ENCODE results near the gene SIGLECL1.
"Not testable (repeated sequence)": the region's sequence is repeated elsewhere in the genome, so short reads cannot be mapped to it uniquely, and the experiment has no call there.

The SIGLECL1 gene

DNA sequence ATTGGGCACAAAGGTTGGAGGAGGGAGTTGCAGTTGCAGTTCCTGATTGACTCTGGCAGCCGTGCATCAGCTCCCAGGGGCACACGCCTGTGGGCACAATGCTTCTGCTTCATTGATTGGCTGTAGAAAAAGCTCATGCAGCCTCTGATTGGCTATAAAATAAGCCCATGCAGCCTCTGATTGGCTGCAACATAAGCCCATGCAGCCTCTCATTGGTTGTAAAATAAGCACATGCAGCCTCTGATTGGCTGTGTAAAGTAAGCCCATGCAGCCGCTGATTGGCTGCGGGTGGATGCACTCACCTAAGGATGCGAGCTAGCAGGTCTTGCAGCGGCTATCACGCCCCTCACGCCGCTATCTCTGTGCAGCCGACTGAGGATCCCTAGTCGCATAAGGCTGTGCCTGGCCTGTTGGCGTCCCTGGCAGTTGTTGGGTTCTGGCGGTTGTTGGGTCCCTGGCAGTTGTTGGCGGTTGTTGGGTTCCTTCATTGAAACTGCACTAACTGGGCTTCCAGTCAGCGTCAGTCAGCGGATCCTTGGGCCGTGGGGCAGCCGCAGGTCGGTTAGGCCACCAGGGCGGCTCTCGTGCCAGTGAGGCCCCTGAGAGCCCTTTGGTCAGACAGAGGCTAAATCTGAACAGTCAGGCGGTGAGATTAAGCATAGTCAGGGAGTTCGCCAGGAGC is at the start of gene SIGLECL1:
SIGLECL1 (plus strand) TSS at position 295 of the 682 bp plus-strand sequence. CDS start 12,993 bp downstream, outside the sequence.
- H3K27me3 ChIP-seq (ENCODE audit: control insufficient read depth in 1 of 2, insufficient read depth in 2 of 2, low read length in 2 of 2) = peaks cover 0 to 6% of the 10 kb centered on the region in 2 donors
- no peaks in the 10 kb centered on the region for H3K36me3 ChIP-seq (ENCODE audit: control insufficient read depth in 2 of 2, insufficient read depth in 2 of 2, low read length in 2 of 2)
- no peaks in the 10 kb centered on the region for H3K9me3 ChIP-seq (ENCODE audit: control insufficient read depth in 2 of 2, low read length in 2 of 2)
- no peak within 1 kb of the TSS for H3K4me3 ChIP-seq (ENCODE audit: low read length in 2 of 2)
- H3K4me1 ChIP-seq (ENCODE audit: control insufficient read depth, insufficient read depth, low read length) = no peaks in the 10 kb centered on the region
- H3K9ac ChIP-seq (ENCODE audit: low read length in 2 of 2) = no peak within 1 kb of the TSS
- H3K27ac ChIP-seq (ENCODE audit: low read length) = no peak within 1 kb of the TSS

DNA sequence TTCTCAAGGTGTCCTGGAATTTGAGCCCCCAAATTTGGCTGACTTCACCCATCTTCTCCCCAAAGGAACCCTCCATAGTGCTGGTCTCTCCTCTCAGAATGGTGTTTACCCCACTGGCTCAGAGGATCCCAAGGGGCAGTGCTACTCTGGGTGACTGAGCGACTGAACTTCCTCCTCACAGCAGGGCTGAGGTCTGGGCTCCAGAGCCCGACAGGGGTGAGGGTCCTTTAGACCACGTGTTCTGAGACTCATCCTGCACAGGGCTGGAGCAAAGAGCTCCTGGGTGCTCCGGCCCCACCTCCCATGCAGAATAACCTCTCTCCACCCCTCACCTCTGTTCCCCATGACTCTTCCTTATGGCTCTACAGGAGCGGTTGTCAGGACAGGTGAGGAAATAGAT is 49.2 kb upstream of the SIGLECL1 start:
- H3K36me3 ChIP-seq (ENCODE audit: control insufficient read depth in 2 of 2, insufficient read depth in 2 of 2, low read length in 2 of 2) = no peaks in the 10 kb centered on the region
- H3K9ac ChIP-seq (ENCODE audit: low read length in 2 of 2) = no peak overlapping the region

DNA sequence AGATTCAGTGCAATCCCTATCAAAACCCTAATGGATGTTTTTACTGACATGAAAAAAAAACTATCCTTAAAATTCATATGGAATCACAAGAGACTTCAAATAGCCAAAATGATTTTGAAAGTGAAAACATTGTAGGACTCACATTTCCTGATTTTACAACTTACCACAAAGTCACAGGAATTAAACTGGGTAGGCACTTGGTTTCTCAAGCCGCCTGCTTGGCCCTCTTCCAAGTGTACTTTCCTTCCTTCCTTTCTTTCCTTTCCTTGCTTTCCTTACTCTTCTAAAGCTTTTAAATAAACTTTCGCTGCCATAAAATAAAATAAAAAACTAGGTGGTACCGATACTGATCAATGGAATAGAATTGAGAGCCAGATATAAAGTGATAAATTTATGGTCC is 47.0 kb upstream of the SIGLECL1 start:
- H3K36me3 ChIP-seq (ENCODE audit: control insufficient read depth in 2 of 2, insufficient read depth in 2 of 2, low read length in 2 of 2) = no peaks in the 10 kb centered on the region
- no peak overlapping the region for H3K27ac ChIP-seq (ENCODE audit: low read length)
- peaks cover 2 to 7% of the 10 kb centered on the region in 2 donors for H3K27me3 ChIP-seq (ENCODE audit: control insufficient read depth in 1 of 2, insufficient read depth in 2 of 2, low read length in 2 of 2)
- H3K9me3 ChIP-seq (ENCODE audit: control insufficient read depth in 2 of 2, low read length in 2 of 2) = no peaks in the 10 kb centered on the region
- H3K4me1 ChIP-seq (ENCODE audit: control insufficient read depth, insufficient read depth, low read length) = no peaks in the 10 kb centered on the region
- no peak overlapping the region for H3K9ac ChIP-seq (ENCODE audit: low read length in 2 of 2)
- no peak overlapping the region for H3K4me3 ChIP-seq (ENCODE audit: low read length in 2 of 2)

More for the DNA sequence above, 49.2 kb upstream of the SIGLECL1 start:
- no peak overlapping the region for H3K27ac ChIP-seq (ENCODE audit: low read length)
- no peaks in the 10 kb centered on the region for H3K9me3 ChIP-seq (ENCODE audit: control insufficient read depth in 2 of 2, low read length in 2 of 2)
- no peaks in the 10 kb centered on the region for H3K4me1 ChIP-seq (ENCODE audit: control insufficient read depth, insufficient read depth, low read length)
- no peak overlapping the region for H3K4me3 ChIP-seq (ENCODE audit: low read length in 2 of 2)
- peaks cover 2 to 7% of the 10 kb centered on the region in 2 donors for H3K27me3 ChIP-seq (ENCODE audit: control insufficient read depth in 1 of 2, insufficient read depth in 2 of 2, low read length in 2 of 2)

DNA sequence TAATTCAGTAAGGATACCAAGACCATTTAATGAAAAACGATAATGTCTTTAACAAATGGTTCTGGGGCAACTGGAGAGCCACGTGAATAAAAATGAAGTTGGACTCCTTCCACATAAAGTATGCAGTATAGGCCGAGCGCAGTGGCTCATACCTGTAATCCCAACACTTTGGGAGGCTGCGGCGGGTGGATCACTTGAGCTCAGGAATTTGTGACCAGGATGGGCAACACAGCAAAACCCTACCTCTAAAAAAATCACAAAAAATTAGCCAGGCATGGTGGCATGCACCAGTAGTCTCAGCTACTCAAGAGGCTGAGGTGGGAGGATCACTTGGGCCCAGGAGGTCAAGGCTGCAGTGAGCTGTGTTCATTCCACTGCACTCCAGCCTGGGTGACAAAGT is 46.6 kb upstream of the SIGLECL1 start:
- no peak overlapping the region for H3K4me3 ChIP-seq (ENCODE audit: low read length in 2 of 2)
- H3K9me3 ChIP-seq (ENCODE audit: control insufficient read depth in 2 of 2, low read length in 2 of 2) = no peaks in the 10 kb centered on the region
- peaks cover 2 to 7% of the 10 kb centered on the region in 2 donors for H3K27me3 ChIP-seq (ENCODE audit: control insufficient read depth in 1 of 2, insufficient read depth in 2 of 2, low read length in 2 of 2)
- no peak overlapping the region for H3K9ac ChIP-seq (ENCODE audit: low read length in 2 of 2)
- no peaks in the 10 kb centered on the region for H3K36me3 ChIP-seq (ENCODE audit: control insufficient read depth in 2 of 2, insufficient read depth in 2 of 2, low read length in 2 of 2)
- no peak overlapping the region for H3K27ac ChIP-seq (ENCODE audit: low read length)
- H3K4me1 ChIP-seq (ENCODE audit: control insufficient read depth, insufficient read depth, low read length) = no peaks in the 10 kb centered on the region

DNA sequence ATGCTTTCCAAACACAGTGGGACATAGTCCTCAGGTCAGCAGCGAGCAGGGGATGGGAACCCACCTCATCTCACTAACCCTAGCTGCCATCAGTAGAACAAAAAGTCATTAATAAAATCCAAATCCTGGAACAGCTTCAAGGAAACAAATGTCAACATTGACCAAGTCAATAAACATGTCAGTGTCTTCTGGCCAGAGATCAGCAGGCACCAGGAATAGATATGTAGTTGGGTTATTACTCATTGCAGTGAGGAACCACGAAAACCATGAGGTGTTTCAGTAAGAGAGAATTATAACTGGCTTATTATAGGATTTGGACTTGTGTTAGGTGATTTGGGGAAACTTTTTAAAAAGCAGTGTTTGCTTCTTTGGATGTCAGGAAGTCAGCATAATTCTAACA is 43.1 kb upstream of the SIGLECL1 start:
- no peaks in the 10 kb centered on the region for H3K9me3 ChIP-seq (ENCODE audit: control insufficient read depth in 2 of 2, low read length in 2 of 2)
- H3K36me3 ChIP-seq (ENCODE audit: control insufficient read depth in 2 of 2, insufficient read depth in 2 of 2, low read length in 2 of 2) = no peaks in the 10 kb centered on the region
- no peaks in the 10 kb centered on the region for H3K27me3 ChIP-seq (ENCODE audit: control insufficient read depth in 1 of 2, insufficient read depth in 2 of 2, low read length in 2 of 2)
- no peak overlapping the region for H3K27ac ChIP-seq (ENCODE audit: low read length)
- H3K9ac ChIP-seq (ENCODE audit: low read length in 2 of 2) = no peak overlapping the region
- H3K4me1 ChIP-seq (ENCODE audit: control insufficient read depth, insufficient read depth, low read length) = peaks cover 2% of the 10 kb centered on the region
- no peak overlapping the region for H3K4me3 ChIP-seq (ENCODE audit: low read length in 2 of 2)

DNA sequence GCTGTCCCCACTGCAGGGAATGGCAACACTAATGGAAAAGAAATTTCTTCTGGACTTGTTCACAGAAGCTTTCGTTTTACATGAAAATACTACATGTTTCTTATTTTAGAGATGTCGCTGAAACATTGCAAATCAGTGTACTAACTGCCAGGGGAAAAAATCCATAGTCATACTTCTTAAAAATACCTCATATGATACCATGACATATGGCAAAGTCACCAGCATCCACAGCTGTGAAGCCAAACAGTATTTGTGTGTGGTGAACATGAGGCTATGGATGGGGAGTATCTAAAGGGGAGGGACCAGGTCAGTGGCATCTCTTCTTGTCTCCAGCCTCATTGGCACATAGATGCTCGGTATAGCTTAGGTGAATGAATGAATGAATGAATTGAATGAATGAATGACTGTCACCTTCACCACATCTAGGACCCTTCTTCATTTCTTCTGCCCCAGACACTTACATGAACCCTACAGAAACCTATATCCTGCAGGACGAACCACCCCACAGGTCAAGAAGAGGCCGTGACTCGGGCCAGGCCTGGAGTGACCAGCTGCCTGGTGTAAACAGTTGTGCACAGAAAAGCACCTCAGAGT is 40.6 kb upstream of the SIGLECL1 start:
- Histone ChIP-seq H3K9me3 (ENCODE audit: control insufficient read depth in 2 of 2, low read length in 2 of 2) (peaks cover under 1 to 3% of the 10 kb centered on the region in 2 donors), H3K9ac (ENCODE audit: low read length in 2 of 2) (no peak overlapping the region), H3K36me3 (ENCODE audit: control insufficient read depth in 2 of 2, insufficient read depth in 2 of 2, low read length in 2 of 2) (no peaks in the 10 kb centered on the region), H3K27me3 (ENCODE audit: control insufficient read depth in 1 of 2, insufficient read depth in 2 of 2, low read length in 2 of 2) (no peaks in the 10 kb centered on the region), H3K4me1 (ENCODE audit: control insufficient read depth, insufficient read depth, low read length) (peaks cover 2% of the 10 kb centered on the region), H3K27ac (ENCODE audit: low read length) (no peak overlapping the region), H3K4me3 (ENCODE audit: low read length in 2 of 2) (no peak overlapping the region)

DNA sequence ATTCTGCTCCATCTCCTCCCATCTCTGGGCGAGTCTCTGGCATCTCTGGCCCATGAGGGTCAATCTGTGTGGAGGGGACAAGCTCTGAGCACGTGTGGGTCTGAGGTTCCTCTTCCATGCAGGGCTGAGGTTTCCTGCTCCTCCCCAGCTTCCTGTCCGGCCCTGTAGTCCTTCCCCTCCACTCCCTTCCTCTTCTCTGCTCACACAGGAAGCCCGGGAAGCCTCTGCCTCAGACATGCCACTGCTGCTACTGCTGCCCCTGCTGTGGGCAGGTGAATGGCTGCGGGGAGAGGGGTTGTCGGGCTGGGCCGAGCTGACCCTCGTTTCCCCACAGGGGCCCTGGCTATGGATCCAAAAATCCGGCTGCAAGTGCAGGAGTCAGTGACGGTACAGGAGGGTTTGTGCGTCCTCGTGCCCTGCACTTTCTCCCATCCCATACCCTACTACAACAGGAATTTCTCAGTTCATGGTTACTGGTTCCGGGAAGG is 40.0 kb upstream of the SIGLECL1 start:
- H3K4me1 ChIP-seq (ENCODE audit: control insufficient read depth, insufficient read depth, low read length); H3K4me3 ChIP-seq (ENCODE audit: low read length in 2 of 2): not testable (repeated sequence)

DNA sequence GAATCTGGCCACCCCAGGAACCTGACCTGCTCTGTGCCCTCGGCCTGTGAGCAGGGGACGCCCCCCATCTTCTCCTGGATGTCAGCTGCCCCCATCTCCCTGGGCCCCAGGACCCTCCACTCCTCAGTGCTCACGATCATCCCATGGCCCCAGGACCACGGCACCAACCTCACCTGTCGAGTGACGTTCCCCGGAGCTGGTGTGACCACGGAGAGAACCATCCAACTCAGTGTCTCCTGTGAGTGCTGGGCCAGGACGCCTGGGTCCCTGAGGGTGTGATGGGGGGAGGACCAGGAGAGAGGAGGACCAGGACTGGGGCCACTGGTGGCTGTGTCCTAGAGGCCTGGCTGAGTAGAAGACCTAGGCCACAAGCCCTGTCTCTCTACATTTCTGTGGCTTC is 39.0 kb upstream of the SIGLECL1 start:
- Histone ChIP-seq H3K9me3 (ENCODE audit: control insufficient read depth in 2 of 2, low read length in 2 of 2) (peaks cover 3 to 5% of the 10 kb centered on the region in 2 donors), H3K4me3 (ENCODE audit: low read length in 2 of 2) (no peak overlapping the region), H3K27ac (ENCODE audit: low read length) (no peak overlapping the region), H3K4me1 (ENCODE audit: control insufficient read depth, insufficient read depth, low read length) (peaks cover 2% of the 10 kb centered on the region), H3K27me3 (ENCODE audit: control insufficient read depth in 1 of 2, insufficient read depth in 2 of 2, low read length in 2 of 2) (peaks cover 0 to 2% of the 10 kb centered on the region in 2 donors), H3K36me3 (ENCODE audit: control insufficient read depth in 2 of 2, insufficient read depth in 2 of 2, low read length in 2 of 2) (no peaks in the 10 kb centered on the region), H3K9ac (ENCODE audit: low read length in 2 of 2) (no peak overlapping the region)

More for the DNA sequence above, 40.0 kb upstream of the SIGLECL1 start:
- not testable (repeated sequence) for H3K27ac ChIP-seq (ENCODE audit: low read length); H3K27me3 ChIP-seq (ENCODE audit: control insufficient read depth in 1 of 2, insufficient read depth in 2 of 2, low read length in 2 of 2); H3K36me3 ChIP-seq (ENCODE audit: control insufficient read depth in 2 of 2, insufficient read depth in 2 of 2, low read length in 2 of 2); H3K9me3 ChIP-seq (ENCODE audit: control insufficient read depth in 2 of 2, low read length in 2 of 2); H3K9ac ChIP-seq (ENCODE audit: low read length in 2 of 2)

DNA sequence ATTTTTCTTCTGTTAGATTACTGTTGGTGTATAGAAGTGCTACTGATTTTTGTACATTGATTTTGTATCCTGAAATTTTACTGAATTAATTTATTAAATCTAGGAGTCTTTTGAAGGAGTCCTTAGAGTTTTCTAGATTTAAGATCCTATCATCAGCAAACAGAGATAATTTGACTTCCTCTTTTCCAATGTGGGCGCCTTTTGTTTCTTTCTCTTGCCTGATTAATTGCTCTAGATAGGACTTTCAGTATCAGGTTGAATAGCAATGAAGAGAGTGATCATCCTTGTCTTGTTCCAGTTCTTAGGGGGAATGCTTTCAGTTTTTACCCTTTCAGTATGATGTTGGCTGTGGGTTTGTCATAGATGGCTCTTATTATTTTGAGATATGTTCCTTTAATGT is 31.6 kb upstream of the SIGLECL1 start:
- no peak overlapping the region for H3K9ac ChIP-seq (ENCODE audit: low read length in 2 of 2)
- no peaks in the 10 kb centered on the region for H3K4me1 ChIP-seq (ENCODE audit: control insufficient read depth, insufficient read depth, low read length)
- no peaks in the 10 kb centered on the region for H3K36me3 ChIP-seq (ENCODE audit: control insufficient read depth in 2 of 2, insufficient read depth in 2 of 2, low read length in 2 of 2)
- peaks cover 0 to 4% of the 10 kb centered on the region in 2 donors for H3K27me3 ChIP-seq (ENCODE audit: control insufficient read depth in 1 of 2, insufficient read depth in 2 of 2, low read length in 2 of 2)
- H3K27ac ChIP-seq (ENCODE audit: low read length) = no peak overlapping the region
- H3K4me3 ChIP-seq (ENCODE audit: low read length in 2 of 2) = no peak overlapping the region
- peaks cover 3 to 5% of the 10 kb centered on the region in 2 donors for H3K9me3 ChIP-seq (ENCODE audit: control insufficient read depth in 2 of 2, low read length in 2 of 2)

DNA sequence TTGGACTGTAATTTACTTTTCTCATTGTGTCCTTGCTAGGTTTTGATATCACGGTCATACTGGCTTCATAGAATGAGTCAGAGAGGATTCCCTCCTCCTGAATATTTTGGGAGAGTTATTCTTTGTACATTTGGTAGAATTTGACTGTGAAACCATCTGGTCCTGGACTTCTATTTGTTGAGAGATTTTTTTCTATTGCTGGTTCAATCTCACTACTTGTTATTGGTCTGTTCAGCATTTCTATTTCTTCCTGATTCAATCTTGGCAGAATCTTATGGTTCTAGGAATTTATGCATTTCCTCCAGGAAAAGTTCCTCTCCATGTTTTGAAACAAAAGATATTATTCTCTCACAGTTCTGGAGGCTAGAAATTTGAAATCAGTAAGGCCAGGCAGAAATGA is 30.9 kb upstream of the SIGLECL1 start:
- H3K4me1 ChIP-seq (ENCODE audit: control insufficient read depth, insufficient read depth, low read length) = no peaks in the 10 kb centered on the region

DNA sequence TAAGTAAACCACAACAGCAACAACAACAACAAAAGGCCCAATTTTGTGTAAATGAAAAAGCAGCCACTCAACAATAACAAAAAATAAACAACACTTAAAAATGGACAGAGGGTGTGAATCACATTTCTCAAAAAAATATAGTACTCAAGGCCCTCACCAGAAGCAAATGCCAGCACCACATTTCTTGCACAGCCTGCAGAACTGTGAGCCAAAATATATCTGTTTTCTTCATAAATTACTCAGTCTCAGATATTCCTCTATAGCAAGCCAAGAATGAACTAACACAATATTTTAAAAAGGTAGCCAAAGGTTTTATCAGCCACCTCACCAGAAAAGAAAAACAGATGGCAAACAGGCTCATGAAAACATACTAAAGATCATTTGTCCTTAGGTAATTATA is 29.9 kb upstream of the SIGLECL1 start:
- no peak overlapping the region for H3K4me3 ChIP-seq (ENCODE audit: low read length in 2 of 2)
- H3K9ac ChIP-seq (ENCODE audit: low read length in 2 of 2) = no peak overlapping the region
- no peaks in the 10 kb centered on the region for H3K4me1 ChIP-seq (ENCODE audit: control insufficient read depth, insufficient read depth, low read length)
- H3K27me3 ChIP-seq (ENCODE audit: control insufficient read depth in 1 of 2, insufficient read depth in 2 of 2, low read length in 2 of 2) = peaks cover 0 to 4% of the 10 kb centered on the region in 2 donors
- H3K9me3 ChIP-seq (ENCODE audit: control insufficient read depth in 2 of 2, low read length in 2 of 2) = no peaks in the 10 kb centered on the region
- H3K27ac ChIP-seq (ENCODE audit: low read length) = no peak overlapping the region
- H3K36me3 ChIP-seq (ENCODE audit: control insufficient read depth in 2 of 2, insufficient read depth in 2 of 2, low read length in 2 of 2) = no peaks in the 10 kb centered on the region

More for the DNA sequence above, 30.9 kb upstream of the SIGLECL1 start:
- Histone ChIP-seq H3K36me3 (ENCODE audit: control insufficient read depth in 2 of 2, insufficient read depth in 2 of 2, low read length in 2 of 2) (no peaks in the 10 kb centered on the region), H3K9me3 (ENCODE audit: control insufficient read depth in 2 of 2, low read length in 2 of 2) (peaks cover 0 to 5% of the 10 kb centered on the region in 2 donors), H3K9ac (ENCODE audit: low read length in 2 of 2) (no peak overlapping the region), H3K4me3 (ENCODE audit: low read length in 2 of 2) (no peak overlapping the region), H3K27me3 (ENCODE audit: control insufficient read depth in 1 of 2, insufficient read depth in 2 of 2, low read length in 2 of 2) (peaks cover 0 to 4% of the 10 kb centered on the region in 2 donors), H3K27ac (ENCODE audit: low read length) (no peak overlapping the region)
